ENCODE results near the gene ABCA7.
A peak's percentile ranks its signal among the peaks of the same experiment; 100 is the strongest.

ABCA7 gene

DNA sequence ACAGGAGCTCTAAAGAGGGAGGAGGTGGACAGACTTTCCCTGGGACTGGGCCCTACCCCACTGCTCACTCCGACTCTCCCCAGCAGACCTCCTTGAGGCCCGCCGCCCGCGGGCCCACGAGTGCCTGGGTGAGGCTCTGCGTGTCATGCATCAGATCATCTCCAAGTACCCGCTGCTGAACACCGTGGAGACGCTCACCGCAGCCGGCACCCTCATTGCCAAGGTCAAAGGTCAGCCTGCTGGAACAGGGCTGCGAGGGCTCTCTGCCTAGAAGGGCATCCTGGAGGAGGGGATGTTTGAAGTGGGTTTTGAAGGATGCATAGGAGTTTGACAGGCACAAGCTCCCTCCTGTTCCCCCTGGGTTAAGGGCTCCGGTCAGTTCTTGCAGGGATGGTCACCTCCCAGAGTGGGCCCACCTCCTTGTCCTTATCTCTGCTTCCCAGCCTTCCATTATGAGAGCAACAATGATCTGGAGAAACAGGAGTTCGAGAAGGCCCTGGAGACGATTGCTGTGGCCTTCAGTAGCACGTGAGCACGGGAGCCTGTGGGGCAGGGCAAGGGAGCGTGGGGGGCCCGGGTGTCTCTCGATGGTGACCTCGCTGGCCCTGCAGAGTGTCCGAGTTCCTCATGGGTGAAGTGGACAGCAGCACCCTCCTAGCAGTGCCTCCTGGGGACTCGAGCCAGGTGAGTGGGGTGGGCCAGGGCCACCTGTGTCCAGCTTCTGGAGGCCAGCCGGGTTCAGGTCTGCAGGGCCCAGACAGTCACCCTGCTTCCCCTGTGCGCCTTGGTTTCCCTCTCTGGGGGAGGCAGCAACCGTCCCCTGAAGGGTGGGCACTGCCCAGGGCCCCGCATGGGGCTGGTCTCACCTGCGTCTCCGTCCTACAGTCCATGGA lies 33.4 kb downstream of the ABCA7 start:
- no peak for DNase-seq

- DNase-seq, result no peak
These were observed 34.1 kb downstream of the ABCA7 start for GRCh38 chr19:1073956-1074517.

- peak; percentile 63 to 79 for DNase-seq
These were observed 34.8 kb downstream of the ABCA7 start for GRCh38 chr19:1074544-1075283.

- no peak for DNase-seq
These were observed 36.1 kb downstream of the ABCA7 start for GRCh38 chr19:1076046-1076386.

GRCh38 chr19:1076951-1077350 lies 37.0 kb downstream of the ABCA7 start:
- DNase-seq, result peak; percentile 74 to 94

GRCh38 chr19:1079566-1080111 lies 39.7 kb downstream of the ABCA7 start:
- DNase-seq, result no peak

GRCh38 chr19:1080360-1081161 lies 40.7 kb downstream of the ABCA7 start:
- DNase-seq, result no peak

GRCh38 chr19:1081301-1082164 lies 41.6 kb downstream of the ABCA7 start:
- no peak for DNase-seq

DNA sequence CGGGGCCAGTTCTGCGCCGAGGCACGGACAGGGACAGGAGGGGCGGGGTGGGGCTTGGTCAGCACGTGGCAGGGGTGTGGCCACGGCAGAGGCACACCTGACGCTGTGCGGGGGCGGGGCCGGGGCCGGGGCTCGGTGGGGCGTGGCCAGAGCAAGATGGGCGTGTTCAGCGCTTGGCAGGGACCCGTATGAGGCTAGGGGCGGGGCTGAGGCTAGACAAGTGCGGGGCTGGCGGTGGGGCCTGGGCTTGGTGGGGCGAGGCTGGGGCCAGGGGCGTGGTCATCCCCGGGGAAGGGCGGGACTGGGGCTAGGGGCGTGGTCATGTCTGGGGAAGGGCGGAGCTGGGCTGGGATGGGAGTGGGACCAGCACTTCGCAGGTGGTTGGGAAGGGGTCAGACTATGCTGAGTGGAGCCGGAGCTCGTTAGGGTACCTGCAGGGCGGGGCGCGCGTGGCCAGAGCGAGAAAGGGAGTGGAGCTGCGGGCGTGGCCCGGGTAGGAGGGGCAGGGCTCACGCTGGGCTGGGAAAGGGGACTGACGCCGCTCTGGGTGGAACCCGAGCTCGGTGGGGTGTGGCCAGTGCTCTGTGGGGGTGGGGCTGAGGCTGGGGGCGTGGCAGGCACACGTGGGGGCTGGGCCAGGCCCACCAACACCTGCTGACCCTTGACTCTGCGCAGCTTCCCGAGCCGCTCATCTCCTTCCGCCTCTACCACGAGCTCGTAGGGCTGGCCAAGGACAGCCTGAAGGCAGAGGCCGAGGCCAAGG lies 42.4 kb downstream of the ABCA7 start:
- peak in 1 of 2 donors; percentile 34 for DNase-seq

GRCh38 chr19:1082928-1083816 lies 43.3 kb downstream of the ABCA7 start:
- no peak for DNase-seq

DNA sequence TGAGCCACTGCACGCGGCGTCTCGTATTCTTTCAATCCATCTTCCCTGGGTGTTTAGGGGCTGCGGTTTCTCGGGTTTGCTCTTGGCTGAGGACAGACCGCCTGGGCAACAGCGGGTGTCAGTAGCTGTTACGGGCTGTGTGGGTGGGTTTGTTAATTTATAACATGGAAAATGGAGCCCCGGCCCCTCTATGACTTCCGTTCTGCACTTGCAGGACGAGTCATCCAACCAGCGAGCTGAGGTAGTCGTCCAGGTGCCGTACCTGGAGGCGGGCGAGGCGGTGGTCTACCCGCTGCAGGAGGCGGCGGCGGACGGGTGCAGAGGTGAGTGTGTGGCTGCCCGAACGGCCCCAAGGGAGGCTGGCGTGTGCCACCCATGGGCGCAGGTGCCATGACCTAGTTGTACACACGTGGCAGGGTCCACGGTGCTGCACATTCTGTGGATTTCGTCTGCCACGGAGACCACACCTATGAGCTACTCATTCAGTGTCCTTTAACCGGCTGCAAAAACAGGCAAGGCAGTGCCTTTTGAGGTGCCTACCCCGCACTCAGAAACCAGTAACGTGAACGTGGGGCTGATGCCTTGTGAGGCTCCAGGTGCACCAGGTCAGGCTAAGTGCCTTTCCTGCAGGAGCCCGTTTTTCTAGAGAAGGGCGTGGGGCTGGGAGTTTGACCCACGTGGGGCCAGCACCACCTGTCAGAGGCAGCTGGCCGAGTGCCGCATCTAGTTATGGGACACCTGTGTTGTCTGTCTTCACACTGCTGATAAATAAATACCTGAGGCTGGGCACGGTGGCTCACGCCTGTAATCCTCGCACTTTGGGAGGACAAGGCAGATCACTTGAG lies 44.3 kb downstream of the ABCA7 start:
- no peak for DNase-seq

DNA sequence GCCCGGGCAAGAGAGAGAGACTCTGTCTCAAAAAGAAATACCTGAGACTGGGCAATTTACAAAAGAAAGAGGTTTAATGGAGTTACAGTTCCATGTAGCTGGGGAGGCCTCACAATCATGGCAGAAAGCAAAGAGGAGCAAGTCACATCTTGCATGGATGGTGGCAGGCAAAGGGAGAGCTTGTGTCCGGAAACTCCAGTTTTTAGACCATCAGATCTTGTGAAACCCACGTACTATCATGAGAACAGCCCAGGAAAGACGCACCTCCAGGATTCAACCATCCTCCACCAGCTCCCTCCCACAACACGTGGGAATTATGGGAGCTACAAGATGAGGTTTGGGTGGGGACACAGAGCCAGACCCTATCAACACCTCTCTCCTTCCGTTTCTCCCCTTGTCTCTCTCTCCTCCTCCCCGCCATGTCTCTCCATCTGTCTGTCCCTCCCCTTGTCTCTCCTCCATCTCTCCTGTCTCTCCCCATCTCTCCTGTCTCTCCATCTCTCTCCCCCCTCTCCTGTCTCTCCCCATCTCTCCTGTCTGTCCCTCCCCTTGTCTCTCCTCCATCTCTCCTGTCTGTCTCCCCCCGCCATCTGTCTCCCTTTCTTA lies 45.2 kb downstream of the ABCA7 start:
- DNase-seq, result no peak

DNA sequence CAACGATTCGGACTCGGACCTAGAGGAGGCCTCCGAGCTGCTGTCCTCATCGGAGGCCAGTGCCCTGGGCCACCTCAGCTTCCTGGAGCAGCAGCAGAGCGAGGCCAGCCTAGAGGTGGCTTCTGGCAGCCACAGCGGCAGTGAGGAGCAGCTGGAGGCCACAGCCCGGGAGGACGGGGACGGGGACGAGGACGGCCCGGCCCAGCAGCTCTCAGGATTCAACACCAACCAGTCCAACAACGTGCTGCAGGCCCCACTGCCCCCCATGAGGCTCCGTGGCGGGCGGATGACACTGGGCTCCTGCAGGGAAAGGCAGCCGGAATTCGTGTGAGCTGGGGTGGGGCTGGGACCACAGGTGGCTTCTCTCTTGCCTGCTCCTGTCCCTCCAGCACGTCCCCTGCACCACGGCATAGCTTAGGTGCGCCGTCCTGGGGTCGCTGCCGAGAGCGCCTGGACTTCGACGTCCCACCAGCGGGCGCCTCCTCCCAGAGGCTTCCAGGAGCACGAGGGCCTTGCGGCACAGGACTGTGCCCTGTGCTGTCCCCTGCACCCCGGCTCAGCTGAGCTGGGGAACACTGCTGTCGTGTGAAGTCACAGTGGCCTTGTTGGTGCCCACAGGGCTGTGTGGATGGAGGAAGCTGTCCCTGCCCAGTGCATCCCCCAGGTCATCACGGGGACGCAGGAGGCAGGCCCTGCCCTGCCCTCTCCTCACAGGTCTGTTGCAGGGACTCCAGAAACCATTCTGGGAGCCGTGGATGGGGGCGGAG lies 46.0 kb downstream of the ABCA7 start:
- DNase-seq, result no peak

DNA sequence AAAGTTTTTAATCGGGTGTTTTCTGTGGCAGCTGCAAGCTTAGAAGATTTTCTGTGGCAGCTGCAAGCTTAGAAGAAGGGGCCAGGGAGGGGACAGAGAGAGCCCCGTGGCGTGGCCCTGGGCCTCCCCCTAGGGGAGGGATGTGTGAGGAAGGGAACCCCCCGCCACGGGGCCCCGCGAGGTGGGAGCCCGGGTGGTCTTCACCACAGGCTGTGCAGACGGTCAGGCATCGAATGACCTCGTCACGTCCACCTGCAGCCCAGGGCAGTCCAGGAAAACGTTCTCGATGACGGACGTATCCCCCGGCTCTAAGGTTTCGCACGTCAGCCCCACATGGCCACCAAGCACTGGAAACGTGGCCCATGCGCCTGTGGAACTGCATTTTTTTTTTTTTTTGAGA lies 46.7 kb downstream of the ABCA7 start:
- DNase-seq, result no peak

GRCh38 chr19:1087813-1088415 lies 48.0 kb downstream of the ABCA7 start:
- peak; percentile 94 to 96 for DNase-seq

DNA sequence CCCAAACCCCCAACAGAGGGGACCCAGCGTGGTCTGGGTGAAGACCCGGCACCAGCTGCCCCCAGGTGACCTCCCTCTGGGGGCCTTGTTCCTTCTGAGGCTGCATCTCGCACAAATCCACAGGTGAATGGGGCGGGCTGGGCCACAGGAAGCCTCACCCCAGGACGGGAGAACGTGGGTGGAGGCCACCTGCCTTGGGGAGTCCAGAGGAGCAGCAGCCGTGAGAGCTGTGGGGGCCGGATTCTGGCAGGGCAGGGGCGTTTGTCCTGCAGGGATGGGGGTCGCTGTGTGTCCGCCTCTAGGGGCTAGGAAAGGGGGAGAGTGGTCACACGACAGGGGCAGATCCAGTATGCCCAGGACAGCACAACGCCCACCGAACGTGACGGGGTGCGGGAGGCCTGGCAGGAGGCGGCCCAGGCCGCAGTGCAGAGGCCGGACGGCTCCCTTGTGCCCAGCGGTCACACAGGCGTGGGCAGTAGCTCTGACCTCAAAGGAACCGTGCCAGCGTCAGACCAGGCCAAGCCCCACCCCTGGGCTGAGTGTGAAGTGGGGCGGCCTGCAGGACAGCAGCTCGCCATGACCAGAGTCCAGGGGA lies 48.6 kb downstream of the ABCA7 start:
- peak; percentile 63 to 76 for DNase-seq
